ENCODE results near the gene MAD1L1.

MAD1L1 gene

GRCh38 chr7:1787681-1788235 is 445.0 kb downstream of the MAD1L1 start:
- H3K4me1 ChIP-seq (ENCODE audit: low read depth, poor library complexity, severe bottlenecking): no peaks in the 10 kb centered on the region
- no peak overlapping the region for H3K9ac ChIP-seq
- no peaks in the 10 kb centered on the region for H4K20me1 ChIP-seq (ENCODE audit: insufficient read depth)
- no peak for TF ChIP-seq CTCF (conservative IDR thresholded peaks at IDR 0.05; ENCODE audit: low read depth, low read length)
- no peaks in the 10 kb centered on the region for H3K36me3 ChIP-seq (ENCODE audit: insufficient read depth)
- no peaks in the 10 kb centered on the region for H3K79me2 ChIP-seq (ENCODE audit: insufficient read depth, low read depth)
- H3K4me3 ChIP-seq (IDR thresholded peaks at IDR 0.05; ENCODE audit: insufficient read depth, low read depth, low read length): no peak overlapping the region
- no peak overlapping the region for H3K27ac ChIP-seq
- H2AFZ ChIP-seq (ENCODE audit: low read depth): no peak overlapping the region
- no peaks in the 10 kb centered on the region for H3K27me3 ChIP-seq (ENCODE audit: insufficient read depth, low read depth)
- no peak overlapping the region for H3K4me2 ChIP-seq

GRCh38 chr7:1787241-1787640 is 445.5 kb downstream of the MAD1L1 start:
- H2AFZ ChIP-seq (ENCODE audit: low read depth): no peak overlapping the region
- no peak overlapping the region for H3K4me3 ChIP-seq (IDR thresholded peaks at IDR 0.05; ENCODE audit: insufficient read depth, low read depth, low read length)
- no peak overlapping the region for H3K4me2 ChIP-seq
- H4K20me1 ChIP-seq (ENCODE audit: insufficient read depth): no peaks in the 10 kb centered on the region
- no peaks in the 10 kb centered on the region for H3K4me1 ChIP-seq (ENCODE audit: low read depth, poor library complexity, severe bottlenecking)
- H3K79me2 ChIP-seq (ENCODE audit: insufficient read depth, low read depth): no peaks in the 10 kb centered on the region
- H3K36me3 ChIP-seq (ENCODE audit: insufficient read depth): no peaks in the 10 kb centered on the region
- H3K27me3 ChIP-seq (ENCODE audit: insufficient read depth, low read depth): no peaks in the 10 kb centered on the region
- H3K9ac ChIP-seq: no peak overlapping the region
- H3K27ac ChIP-seq: no peak overlapping the region
- no peak for TF ChIP-seq CTCF (conservative IDR thresholded peaks at IDR 0.05; ENCODE audit: low read depth, low read length)

- Histone ChIP-seq H3K36me3 (ENCODE audit: insufficient read depth) (no peaks in the 10 kb centered on the region), H3K79me2 (ENCODE audit: insufficient read depth, low read depth) (no peaks in the 10 kb centered on the region), H3K4me3 (IDR thresholded peaks at IDR 0.05; ENCODE audit: insufficient read depth, low read depth, low read length) (no peak overlapping the region)
Observed at GRCh38 chr7:1785839-1786238, 446.9 kb downstream of the MAD1L1 start.

GRCh38 chr7:1781369-1781768 is 451.4 kb downstream of the MAD1L1 start:
- TF ChIP-seq CTCF (conservative IDR thresholded peaks at IDR 0.05; ENCODE audit: low read depth, low read length): no peak
- Histone ChIP-seq H3K79me2 (ENCODE audit: insufficient read depth, low read depth) (no peaks in the 10 kb centered on the region), H3K27me3 (ENCODE audit: insufficient read depth, low read depth) (no peaks in the 10 kb centered on the region), H3K36me3 (ENCODE audit: insufficient read depth) (no peaks in the 10 kb centered on the region), H3K4me3 (IDR thresholded peaks at IDR 0.05; ENCODE audit: insufficient read depth, low read depth, low read length) (no peak overlapping the region), H3K4me1 (ENCODE audit: low read depth, poor library complexity, severe bottlenecking) (no peaks in the 10 kb centered on the region), H2AFZ (ENCODE audit: low read depth) (no peak overlapping the region), H3K9ac (no peak overlapping the region), H3K27ac (no peak overlapping the region), H3K4me2 (no peak overlapping the region), H4K20me1 (ENCODE audit: insufficient read depth) (no peaks in the 10 kb centered on the region)

More at GRCh38 chr7:1785839-1786238, 446.9 kb downstream of the MAD1L1 start:
- no peak overlapping the region for H3K9ac ChIP-seq
- no peak overlapping the region for H3K27ac ChIP-seq
- H3K27me3 ChIP-seq (ENCODE audit: insufficient read depth, low read depth): no peaks in the 10 kb centered on the region
- no peak for TF ChIP-seq CTCF (conservative IDR thresholded peaks at IDR 0.05; ENCODE audit: low read depth, low read length)
- H4K20me1 ChIP-seq (ENCODE audit: insufficient read depth): no peaks in the 10 kb centered on the region
- no peaks in the 10 kb centered on the region for H3K4me1 ChIP-seq (ENCODE audit: low read depth, poor library complexity, severe bottlenecking)
- H3K4me2 ChIP-seq: no peak overlapping the region
- H2AFZ ChIP-seq (ENCODE audit: low read depth): no peak overlapping the region
